ENCODE measurements around the gene PDE6D.

The PDE6D gene

GRCh38 chr2:231732604-231733003 is 48.5 kb downstream of the PDE6D start:
- H3K27me3 ChIP-seq (ENCODE audit: insufficient read depth, low read length, poor library complexity) = no peaks in the 10 kb centered on the region
- H3K4me2 ChIP-seq (ENCODE audit: insufficient read depth, low read length) = no peak overlapping the region
- TF ChIP-seq EZH2 (IDR thresholded peaks at IDR 0.05; ENCODE audit: borderline replicate concordance, low read depth, low read length, severe bottlenecking) (no peak), CTCF (IDR thresholded peaks at IDR 0.05; ENCODE audit: borderline replicate concordance, extremely low read depth, low read length, poor library complexity, severe bottlenecking) (no peak)
- no peak overlapping the region for H3K27ac ChIP-seq (ENCODE audit: low read length)
- no peak overlapping the region for H3K9ac ChIP-seq (ENCODE audit: low read depth, low read length)
- peaks cover 33% of the 10 kb centered on the region for H3K36me3 ChIP-seq (ENCODE audit: insufficient read depth, low read length)
- H3K79me2 ChIP-seq (ENCODE audit: insufficient read depth, low read length) = no peaks in the 10 kb centered on the region
- H2AFZ ChIP-seq (ENCODE audit: low read depth, low read length) = no peak overlapping the region
- H4K20me1 ChIP-seq (ENCODE audit: insufficient read depth, low read length) = no peaks in the 10 kb centered on the region
- H3K9me3 ChIP-seq (ENCODE audit: insufficient read depth, low read length, severe bottlenecking) = no peaks in the 10 kb centered on the region
- H3K4me1 ChIP-seq (ENCODE audit: insufficient read depth, low read length) = no peaks in the 10 kb centered on the region
- no peak for DNase-seq
- H3K4me3 ChIP-seq (ENCODE audit: low read depth in 1 of 2, low read length in 2 of 2) = no peak overlapping the region
- ATAC-seq (ENCODE audit: insufficient read depth, low read depth) = no peak

GRCh38 chr2:231727621-231728020 is 53.5 kb downstream of the PDE6D start:
- Histone ChIP-seq H3K4me1 (ENCODE audit: insufficient read depth, low read length) (no peaks in the 10 kb centered on the region), H2AFZ (ENCODE audit: low read depth, low read length) (no peak overlapping the region), H3K4me2 (ENCODE audit: insufficient read depth, low read length) (no peak overlapping the region), H3K9me3 (ENCODE audit: insufficient read depth, low read length, severe bottlenecking) (no peaks in the 10 kb centered on the region), H3K79me2 (ENCODE audit: insufficient read depth, low read length) (no peaks in the 10 kb centered on the region), H4K20me1 (ENCODE audit: insufficient read depth, low read length) (no peaks in the 10 kb centered on the region), H3K9ac (ENCODE audit: low read depth, low read length) (no peak overlapping the region), H3K36me3 (ENCODE audit: insufficient read depth, low read length) (peaks cover 6% of the 10 kb centered on the region), H3K27ac (ENCODE audit: low read length) (no peak overlapping the region), H3K27me3 (ENCODE audit: insufficient read depth, low read length, poor library complexity) (no peaks in the 10 kb centered on the region), H3K4me3 (ENCODE audit: low read depth in 1 of 2, low read length in 2 of 2) (no peak overlapping the region)
- no peak for ATAC-seq (ENCODE audit: insufficient read depth, low read depth)
- TF ChIP-seq EZH2 (IDR thresholded peaks at IDR 0.05; ENCODE audit: borderline replicate concordance, low read depth, low read length, severe bottlenecking) (no peak), CTCF (IDR thresholded peaks at IDR 0.05; ENCODE audit: borderline replicate concordance, extremely low read depth, low read length, poor library complexity, severe bottlenecking) (no peak)
- DNase-seq = no peak

GRCh38 chr2:231726276-231726675 is 54.8 kb downstream of the PDE6D start:
- no peaks in the 10 kb centered on the region for H4K20me1 ChIP-seq (ENCODE audit: insufficient read depth, low read length)
- H2AFZ ChIP-seq (ENCODE audit: low read depth, low read length) = no peak overlapping the region
- H3K27me3 ChIP-seq (ENCODE audit: insufficient read depth, low read length, poor library complexity) = no peaks in the 10 kb centered on the region
- H3K4me2 ChIP-seq (ENCODE audit: insufficient read depth, low read length) = no peak overlapping the region
- DNase-seq (no peak), ATAC-seq (ENCODE audit: insufficient read depth, low read depth) (no peak)
- no peaks in the 10 kb centered on the region for H3K9me3 ChIP-seq (ENCODE audit: insufficient read depth, low read length, severe bottlenecking)
- TF ChIP-seq CTCF (IDR thresholded peaks at IDR 0.05; ENCODE audit: borderline replicate concordance, extremely low read depth, low read length, poor library complexity, severe bottlenecking) = no peak
- TF ChIP-seq EZH2 (IDR thresholded peaks at IDR 0.05; ENCODE audit: borderline replicate concordance, low read depth, low read length, severe bottlenecking) = no peak
- H3K9ac ChIP-seq (ENCODE audit: low read depth, low read length) = no peak overlapping the region
- no peak overlapping the region for H3K4me3 ChIP-seq (ENCODE audit: low read depth in 1 of 2, low read length in 2 of 2)
- no peaks in the 10 kb centered on the region; the same call in 1 of the 2 replicates for H3K36me3 ChIP-seq (ENCODE audit: insufficient read depth, low read length)
- H3K27ac ChIP-seq (ENCODE audit: low read length) = no peak overlapping the region
- no peaks in the 10 kb centered on the region for H3K79me2 ChIP-seq (ENCODE audit: insufficient read depth, low read length)
- no peaks in the 10 kb centered on the region for H3K4me1 ChIP-seq (ENCODE audit: insufficient read depth, low read length)

DNA sequence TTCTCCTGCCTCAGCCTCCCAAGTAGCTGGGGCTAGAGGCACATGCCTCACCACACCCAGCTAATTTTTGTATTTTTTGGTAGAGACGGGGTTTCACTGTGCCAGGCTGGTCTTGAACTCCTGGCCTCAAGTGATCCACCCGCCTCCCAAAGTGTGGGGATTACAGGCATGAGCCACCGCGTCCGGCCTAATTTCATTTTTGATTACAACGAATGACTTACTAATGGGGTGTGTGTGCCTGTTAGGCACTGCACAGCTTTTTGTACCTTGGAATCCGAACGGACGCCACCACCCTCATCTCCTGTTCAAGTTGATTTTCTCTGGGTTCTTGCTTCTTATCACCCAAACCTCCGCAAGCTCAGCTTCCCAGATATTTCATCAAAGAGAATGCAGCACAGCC is 55.6 kb downstream of the PDE6D start:
- Histone ChIP-seq H2AFZ (ENCODE audit: low read depth, low read length) (no peak overlapping the region), H3K36me3 (ENCODE audit: insufficient read depth, low read length) (no peaks in the 10 kb centered on the region), H3K27me3 (ENCODE audit: insufficient read depth, low read length, poor library complexity) (no peaks in the 10 kb centered on the region), H3K9ac (ENCODE audit: low read depth, low read length) (no peak overlapping the region), H3K4me1 (ENCODE audit: insufficient read depth, low read length) (no peaks in the 10 kb centered on the region), H3K4me2 (ENCODE audit: insufficient read depth, low read length) (no peak overlapping the region), H4K20me1 (ENCODE audit: insufficient read depth, low read length) (no peaks in the 10 kb centered on the region), H3K27ac (ENCODE audit: low read length) (no peak overlapping the region), H3K9me3 (ENCODE audit: insufficient read depth, low read length, severe bottlenecking) (no peaks in the 10 kb centered on the region), H3K79me2 (ENCODE audit: insufficient read depth, low read length) (no peaks in the 10 kb centered on the region), H3K4me3 (ENCODE audit: low read depth in 1 of 2, low read length in 2 of 2) (no peak overlapping the region)
- TF ChIP-seq EZH2 (IDR thresholded peaks at IDR 0.05; ENCODE audit: borderline replicate concordance, low read depth, low read length, severe bottlenecking) (no peak), CTCF (IDR thresholded peaks at IDR 0.05; ENCODE audit: borderline replicate concordance, extremely low read depth, low read length, poor library complexity, severe bottlenecking) (no peak)
- no peak for DNase-seq
- ATAC-seq (ENCODE audit: insufficient read depth, low read depth) = no peak
